Gastroesophageal sphincter (tissue), 3 donors: ENCODE measurements around the gene CYTH2.
"Not testable (repeated sequence)": the region's sequence is repeated elsewhere in the genome, so short reads cannot be mapped to it uniquely, and the experiment has no call there.

Experiments
- CTCF ChIP-seq, 4 experiments: fragments of 200-600 bp in 2 of 4; fragments of 450-650 bp in 2 of 4; sonication (generic) in 1 of 4; IDR thresholded peaks; one replicate each; pipeline ENCODE4 v1.5.1; 2017 to 2019; ENCODE audit warnings: antibody characterized with exemption in 4 of 4, mild to moderate bottlenecking in 2 of 4, moderate library complexity in 2 of 4
- POLR2A ChIP-seq, 2 donors: fragments of 450-650 bp; IDR thresholded peaks; one replicate each; pipeline ENCODE4 v1.6.1; 2017; ENCODE audit warnings: antibody characterized with exemption in 2 of 2, mild to moderate bottlenecking in 2 of 2, moderate library complexity in 1 of 2

- TF ChIP-seq CTCF, POLR2A (IDR thresholded peaks at IDR 0.05): not testable (repeated sequence)
Measured at GRCh38 chr19:48519426-48519825, 50.3 kb downstream of the CYTH2 start.
